ENCODE data around the gene CCDC90B. TPM values are rescaled to one million over a fixed set of nuclear protein-coding genes. Genes with fewer than 3 reads are reported as not detected.

Gene CCDC90B
- total RNA-seq, 1 donor, result 78.0 TPM

GRCh38 chr11:83303316-83303715 lies 17.1 kb upstream of the CCDC90B start:
- TF ChIP-seq CTCF (IDR thresholded peaks at IDR 0.05; ENCODE audit: insufficient read depth, low read length), result no peak
- no peak overlapping the region for H3K4me3 ChIP-seq (ENCODE audit: low read depth, low read length)

GRCh38 chr11:83302151-83302550 lies 16.0 kb upstream of the CCDC90B start:
- TF ChIP-seq CTCF (IDR thresholded peaks at IDR 0.05; ENCODE audit: insufficient read depth, low read length), result no peak
- DNase-seq (ENCODE audit: low read depth), result no peak
- H3K4me3 ChIP-seq (ENCODE audit: low read depth, low read length), result no peak overlapping the region

More at GRCh38 chr11:83303316-83303715, 17.1 kb upstream of the CCDC90B start:
- DNase-seq (ENCODE audit: low read depth), result no peak

- H3K4me3 ChIP-seq (ENCODE audit: low read depth, low read length), result no peak overlapping the region
- DNase-seq (ENCODE audit: low read depth), result no peak
- no peak for TF ChIP-seq CTCF (IDR thresholded peaks at IDR 0.05; ENCODE audit: insufficient read depth, low read length)
These were observed 13.5 kb upstream of the CCDC90B start for GRCh38 chr11:83299681-83300080.

- no peak for DNase-seq (ENCODE audit: low read depth)
- TF ChIP-seq CTCF (IDR thresholded peaks at IDR 0.05; ENCODE audit: insufficient read depth, low read length), result no peak
- no peak overlapping the region for H3K4me3 ChIP-seq (ENCODE audit: low read depth, low read length)
These were observed 8.0 kb upstream of the CCDC90B start for GRCh38 chr11:83294208-83294607.

GRCh38 chr11:83293457-83293774 lies 7.2 kb upstream of the CCDC90B start:
- no peak overlapping the region for H3K4me3 ChIP-seq (ENCODE audit: low read depth, low read length)
- no peak for DNase-seq (ENCODE audit: low read depth)
- no peak for TF ChIP-seq CTCF (IDR thresholded peaks at IDR 0.05; ENCODE audit: insufficient read depth, low read length)

- peak overlapping the region; percentile 49 for H3K4me3 ChIP-seq (ENCODE audit: low read depth, low read length)
- peak; percentile 84 for TF ChIP-seq CTCF (IDR thresholded peaks at IDR 0.05; ENCODE audit: insufficient read depth, low read length)
- DNase-seq (ENCODE audit: low read depth), result peak; percentile 84
These were observed 6.7 kb upstream of the CCDC90B start for GRCh38 chr11:83292709-83293456.

GRCh38 chr11:83287631-83288030 lies 1.5 kb upstream of the CCDC90B start:
- no peak overlapping the region for H3K4me3 ChIP-seq (ENCODE audit: low read depth, low read length)
- DNase-seq (ENCODE audit: low read depth), result no peak
- TF ChIP-seq CTCF (IDR thresholded peaks at IDR 0.05; ENCODE audit: insufficient read depth, low read length), result no peak
